Lower leg skin (tissue), 3 donors: ENCODE data around the gene ERO1A.

Experiments used
- POLR2A ChIP-seq, 2 donors: fragments of 450-650 bp; IDR thresholded peaks; one replicate each; pipeline ENCODE4 v1.6.1; 2016 to 2017; ENCODE audit warnings: antibody characterized with exemption in 2 of 2, mild to moderate bottlenecking in 1 of 2, moderate library complexity in 1 of 2
- TF ChIP-seq, protein P1 (sequence below), 3 donors: fragments of 450-650 bp; IDR thresholded peaks; one replicate each; pipeline ENCODE4 v1.5.1; 2016; ENCODE audit warnings: antibody characterized with exemption in 3 of 3, mild to moderate bottlenecking in 3 of 3, moderate library complexity in 2 of 3

DNA sequence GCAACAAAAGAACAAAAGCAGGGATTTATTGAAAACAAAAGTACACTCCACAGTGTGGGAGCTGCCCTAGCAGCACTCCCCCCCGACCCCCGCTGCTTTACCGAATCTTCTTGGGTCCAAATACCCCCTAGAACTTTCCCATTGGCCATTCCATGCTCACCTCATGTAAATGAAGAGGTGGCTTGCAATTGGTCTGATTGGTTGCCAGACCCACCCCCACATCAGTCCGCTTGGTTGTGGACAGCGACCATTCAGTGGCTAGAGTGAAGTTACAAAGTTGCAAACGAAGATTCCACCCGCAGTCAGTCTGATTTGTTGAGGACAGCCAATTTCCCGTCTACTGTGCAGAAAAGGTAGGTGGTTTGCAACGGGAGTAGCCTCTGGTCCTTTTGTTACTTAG lies 38.5 kb upstream of the ERO1A start:
- no peak for TF ChIP-seq POLR2A (IDR thresholded peaks at IDR 0.05)
- TF ChIP-seq, protein P1, sequence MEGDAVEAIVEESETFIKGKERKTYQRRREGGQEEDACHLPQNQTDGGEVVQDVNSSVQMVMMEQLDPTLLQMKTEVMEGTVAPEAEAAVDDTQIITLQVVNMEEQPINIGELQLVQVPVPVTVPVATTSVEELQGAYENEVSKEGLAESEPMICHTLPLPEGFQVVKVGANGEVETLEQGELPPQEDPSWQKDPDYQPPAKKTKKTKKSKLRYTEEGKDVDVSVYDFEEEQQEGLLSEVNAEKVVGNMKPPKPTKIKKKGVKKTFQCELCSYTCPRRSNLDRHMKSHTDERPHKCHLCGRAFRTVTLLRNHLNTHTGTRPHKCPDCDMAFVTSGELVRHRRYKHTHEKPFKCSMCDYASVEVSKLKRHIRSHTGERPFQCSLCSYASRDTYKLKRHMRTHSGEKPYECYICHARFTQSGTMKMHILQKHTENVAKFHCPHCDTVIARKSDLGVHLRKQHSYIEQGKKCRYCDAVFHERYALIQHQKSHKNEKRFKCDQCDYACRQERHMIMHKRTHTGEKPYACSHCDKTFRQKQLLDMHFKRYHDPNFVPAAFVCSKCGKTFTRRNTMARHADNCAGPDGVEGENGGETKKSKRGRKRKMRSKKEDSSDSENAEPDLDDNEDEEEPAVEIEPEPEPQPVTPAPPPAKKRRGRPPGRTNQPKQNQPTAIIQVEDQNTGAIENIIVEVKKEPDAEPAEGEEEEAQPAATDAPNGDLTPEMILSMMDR (IDR thresholded peaks at IDR 0.05), result no peak
